ENCODE results near the gene SLC1A5.

The SLC1A5 gene

DNA sequence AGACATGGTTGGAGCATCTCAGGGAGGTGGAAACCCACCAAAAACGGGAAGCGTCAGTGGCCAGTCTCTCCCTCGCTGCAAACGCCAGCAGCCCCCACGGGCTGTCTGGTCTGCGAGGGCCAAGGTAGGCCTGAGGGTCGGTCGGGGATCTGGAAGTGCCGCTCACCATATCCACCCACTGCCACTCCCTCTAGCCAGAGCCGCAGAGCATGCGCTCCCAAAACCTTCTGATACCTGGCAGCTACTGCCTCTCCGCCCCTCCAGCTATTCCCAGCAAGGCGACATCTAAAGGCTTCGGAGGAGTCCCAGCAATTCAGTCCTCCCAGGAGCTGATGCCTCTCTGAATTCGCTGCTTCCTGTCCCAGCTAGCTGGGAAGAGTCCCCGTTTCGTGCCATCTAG lies 46.9 kb downstream of the SLC1A5 start:
- no peak for DNase-seq

DNA sequence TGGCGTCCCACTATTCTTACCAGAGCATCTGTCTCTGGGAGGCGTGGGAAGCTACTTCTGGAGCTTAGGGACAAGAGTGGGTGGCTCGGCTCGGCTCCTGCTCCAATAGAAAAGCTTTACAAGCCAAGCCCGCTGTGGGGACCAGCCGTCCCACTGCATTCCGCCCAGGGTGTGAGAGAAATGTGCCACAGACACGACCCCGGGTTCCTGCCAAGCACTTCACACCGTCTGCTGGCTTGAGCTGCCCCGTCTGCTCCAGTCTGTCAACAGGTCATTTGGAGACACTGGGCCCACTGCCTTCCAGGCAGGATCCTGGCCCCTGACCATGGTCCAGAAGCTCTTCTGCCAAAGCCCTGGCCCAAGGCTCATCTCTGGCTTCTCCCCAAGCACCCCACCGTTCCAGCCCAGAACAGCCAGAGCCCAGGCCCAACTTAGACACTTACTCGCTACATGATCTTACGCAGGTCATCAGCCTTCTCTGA lies 49.1 kb downstream of the SLC1A5 start:
- no peak for DNase-seq

DNA sequence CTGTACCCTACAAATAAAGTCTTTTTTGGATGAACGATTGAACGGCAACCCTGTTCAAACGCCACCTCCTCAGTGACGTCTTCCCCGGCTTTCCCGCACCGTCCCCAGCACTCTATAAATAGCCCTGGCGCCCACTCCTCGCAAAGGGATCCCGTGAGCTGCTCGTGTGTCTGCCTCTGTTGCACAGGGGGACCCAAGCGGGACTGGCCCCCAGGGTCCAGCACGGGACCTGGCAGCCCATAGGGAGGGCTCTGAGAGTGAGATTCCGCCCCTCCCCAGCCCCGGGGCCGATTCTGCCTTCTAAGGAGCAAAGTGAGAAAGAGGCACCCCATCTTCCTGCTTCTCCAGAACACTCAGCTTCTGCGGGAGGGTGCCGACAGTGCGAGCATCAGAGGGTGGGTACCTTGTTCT lies 50.6 kb downstream of the SLC1A5 start:
- DNase-seq = no peak

- no peak for DNase-seq
Measured at GRCh38 chr19:46737298-46737654, 51.1 kb downstream of the SLC1A5 start.

DNA sequence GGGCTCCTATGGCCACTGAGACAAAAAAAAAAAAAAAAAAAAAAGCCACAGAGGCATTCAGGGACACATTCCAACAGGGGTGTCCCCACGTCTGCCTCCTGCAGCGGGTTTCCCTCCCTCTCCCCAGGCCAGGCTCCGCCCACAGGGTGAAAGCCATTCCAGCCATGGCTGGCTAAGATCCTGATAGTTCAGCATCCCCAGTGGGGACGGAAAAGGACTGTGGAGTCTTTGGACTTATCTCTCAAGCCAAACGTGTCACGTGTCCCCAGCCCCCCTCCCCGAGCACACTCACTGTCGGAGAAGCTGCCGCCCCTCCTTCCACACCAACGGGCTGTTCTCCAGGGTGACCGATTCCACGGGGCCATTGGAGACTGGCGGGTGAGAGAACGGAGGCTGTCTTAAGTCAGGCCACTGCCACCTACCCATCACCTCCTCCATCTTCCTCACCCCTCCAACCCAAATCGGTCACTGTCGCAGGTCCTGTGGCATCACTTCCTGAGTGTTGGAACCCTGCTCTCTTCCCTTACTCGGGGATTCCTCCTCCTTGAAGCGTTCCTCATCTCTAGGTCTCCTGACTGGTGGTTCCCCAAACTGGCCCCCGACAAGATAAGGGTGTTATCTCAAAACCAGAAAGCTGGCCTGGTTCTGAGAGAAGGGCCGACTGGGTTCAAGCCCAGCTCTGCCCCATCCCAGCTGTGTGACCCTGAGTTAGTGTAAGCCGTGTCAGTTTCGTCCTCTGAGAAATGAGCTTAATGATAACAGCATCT lies 51.7 kb downstream of the SLC1A5 start:
- DNase-seq = no peak

DNA sequence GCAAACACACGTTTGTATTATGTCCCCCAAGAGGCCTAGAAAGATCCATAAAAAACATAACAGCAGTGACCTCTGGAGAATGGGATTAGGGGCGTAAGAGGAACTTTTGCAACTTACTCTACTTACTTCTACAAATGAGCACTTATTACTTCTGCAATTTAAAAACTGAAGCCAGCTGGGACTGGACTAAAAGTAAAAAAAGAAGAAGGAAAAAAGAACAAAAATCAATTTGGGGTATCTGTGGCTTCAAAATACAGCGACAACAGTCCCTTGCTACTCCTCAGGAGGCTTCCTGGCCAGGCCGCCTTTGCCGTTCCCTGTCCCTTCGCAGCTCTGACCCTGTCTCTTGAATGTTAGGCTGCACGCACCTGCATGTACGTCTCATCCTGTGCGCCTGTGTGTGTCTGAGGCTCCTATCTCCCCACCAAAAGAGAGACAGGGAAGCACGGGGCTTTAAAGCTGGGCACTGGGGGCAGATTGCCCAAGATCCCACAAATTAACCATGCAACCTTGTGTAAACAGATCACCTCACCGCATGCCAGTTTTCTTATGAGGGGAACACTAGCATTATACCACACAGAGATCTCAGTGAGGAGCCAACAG lies 54.6 kb downstream of the SLC1A5 start:
- DNase-seq = no peak

- DNase-seq = no peak
Measured at GRCh38 chr19:46732966-46733689, 55.3 kb downstream of the SLC1A5 start.

- DNase-seq = no peak
Measured at GRCh38 chr19:46732172-46732938, 56.0 kb downstream of the SLC1A5 start.

- no peak for DNase-seq
Measured at GRCh38 chr19:46731584-46731983, 56.8 kb downstream of the SLC1A5 start.

DNA sequence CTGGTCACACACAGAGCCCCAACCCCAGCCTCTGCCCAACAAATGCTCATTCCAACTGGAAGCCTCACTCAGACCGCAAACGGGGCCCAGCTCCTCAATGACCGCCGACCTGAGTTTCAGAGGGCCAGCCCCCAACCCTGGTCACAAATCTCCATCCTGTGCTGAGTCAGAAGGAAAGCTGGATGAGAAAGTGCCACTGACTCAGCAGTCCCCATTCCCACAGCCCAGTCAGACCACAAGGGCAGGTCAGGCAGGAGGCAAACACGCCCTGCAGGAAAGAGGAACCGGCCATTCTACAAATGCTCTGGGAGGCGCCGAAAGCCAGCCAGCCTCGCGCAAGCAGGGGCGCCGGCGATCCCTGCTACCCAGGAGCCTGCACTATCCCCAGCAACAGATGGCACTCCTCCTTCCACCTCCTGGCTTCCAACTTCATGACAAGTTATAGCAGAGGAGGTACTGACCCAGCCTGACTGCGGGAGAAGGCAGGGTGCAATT lies 57.3 kb downstream of the SLC1A5 start:
- DNase-seq = no peak

DNA sequence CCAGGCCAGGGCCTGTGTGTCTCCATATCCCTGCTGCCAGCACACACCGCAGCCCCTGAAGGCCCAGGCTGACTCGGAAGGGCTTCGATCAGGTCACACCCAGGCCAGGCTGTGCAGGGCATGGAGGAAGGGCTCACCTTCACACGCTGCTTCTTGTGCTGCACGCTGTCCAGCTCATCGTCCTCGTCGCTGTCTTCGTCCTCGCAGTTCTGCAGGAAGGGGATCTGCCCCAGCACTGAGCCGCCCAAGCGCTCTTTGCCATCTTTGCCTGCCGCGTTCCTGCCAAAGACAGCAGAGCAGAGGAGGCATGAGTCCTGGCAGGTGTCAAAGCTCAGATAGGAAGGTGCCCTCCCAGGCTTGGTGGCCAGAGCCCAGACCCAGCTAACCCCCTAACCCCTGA lies 57.8 kb downstream of the SLC1A5 start:
- DNase-seq = no peak

DNA sequence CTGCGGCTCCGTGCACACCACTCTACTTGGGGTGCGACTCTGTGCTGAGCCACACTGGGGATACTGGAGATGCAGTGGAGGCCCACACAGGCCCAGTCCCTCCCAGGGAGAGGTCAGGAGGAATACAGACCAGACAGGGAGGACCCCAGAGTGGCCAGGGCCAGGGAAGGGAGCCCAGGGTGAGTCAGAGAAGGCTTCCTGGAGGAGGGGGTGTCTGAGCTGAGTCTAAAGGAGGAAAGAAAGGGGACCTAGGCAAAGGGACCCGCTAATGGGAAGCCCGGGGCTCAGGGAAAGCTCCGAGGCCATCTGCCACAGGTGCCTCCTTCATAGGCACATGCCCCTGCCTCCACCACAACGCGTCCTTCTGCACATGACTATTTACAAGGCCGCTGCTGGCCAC lies 58.2 kb downstream of the SLC1A5 start:
- DNase-seq = no peak

DNA sequence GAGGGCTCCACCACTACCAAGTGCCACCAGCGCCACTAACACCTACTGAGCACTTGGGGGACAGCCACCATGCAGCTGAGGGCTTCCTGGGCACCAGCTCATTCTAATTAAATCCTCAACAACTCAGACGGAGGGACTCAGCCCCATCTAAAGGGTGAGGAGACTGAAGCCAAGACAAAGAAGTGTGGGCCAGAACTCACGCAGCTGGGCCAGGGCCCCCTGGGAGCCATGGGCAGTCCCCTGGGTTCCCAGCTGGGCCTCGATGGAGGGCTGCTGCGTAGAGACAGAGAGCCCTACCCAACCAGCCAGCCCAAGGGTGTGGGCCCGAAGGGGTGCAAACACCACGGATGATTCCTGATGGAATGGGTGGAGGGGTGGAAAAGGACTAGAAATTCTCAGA lies 58.7 kb downstream of the SLC1A5 start:
- no peak for DNase-seq

DNA sequence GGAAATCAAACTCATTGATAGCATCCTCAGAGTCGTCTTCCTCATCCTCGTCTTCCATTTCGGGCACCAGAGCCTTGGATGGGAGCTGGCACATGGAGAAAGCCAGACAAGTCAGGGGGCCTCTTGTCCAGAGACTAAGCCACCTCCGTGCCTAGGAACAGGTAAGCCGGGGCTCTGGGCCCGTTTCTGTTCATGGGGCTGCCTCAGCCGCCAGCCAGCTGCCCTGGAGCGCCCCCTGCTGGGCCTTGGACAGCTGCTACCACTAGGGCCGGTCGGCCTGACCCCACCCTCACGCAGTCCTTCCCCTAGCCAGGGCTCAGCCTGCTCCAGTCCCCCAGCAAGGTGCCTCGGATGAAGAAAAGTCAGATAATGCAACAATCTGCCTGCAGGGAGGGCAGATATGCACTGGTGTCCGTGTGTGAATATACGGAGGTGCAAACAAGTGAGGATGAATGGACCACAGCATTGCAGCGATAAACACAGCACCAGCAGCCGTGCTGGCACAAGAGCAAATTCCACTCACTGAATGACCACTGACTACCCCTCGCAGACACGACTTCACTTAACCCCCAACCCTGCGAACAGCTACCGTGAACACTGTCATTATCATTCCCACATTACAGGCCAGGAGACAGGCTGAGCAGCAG lies 59.6 kb downstream of the SLC1A5 start:
- DNase-seq = peak; percentile 70 to 81 (median 74)

- DNase-seq = no peak
Measured at GRCh38 chr19:46728208-46728607, 60.2 kb downstream of the SLC1A5 start.

DNA sequence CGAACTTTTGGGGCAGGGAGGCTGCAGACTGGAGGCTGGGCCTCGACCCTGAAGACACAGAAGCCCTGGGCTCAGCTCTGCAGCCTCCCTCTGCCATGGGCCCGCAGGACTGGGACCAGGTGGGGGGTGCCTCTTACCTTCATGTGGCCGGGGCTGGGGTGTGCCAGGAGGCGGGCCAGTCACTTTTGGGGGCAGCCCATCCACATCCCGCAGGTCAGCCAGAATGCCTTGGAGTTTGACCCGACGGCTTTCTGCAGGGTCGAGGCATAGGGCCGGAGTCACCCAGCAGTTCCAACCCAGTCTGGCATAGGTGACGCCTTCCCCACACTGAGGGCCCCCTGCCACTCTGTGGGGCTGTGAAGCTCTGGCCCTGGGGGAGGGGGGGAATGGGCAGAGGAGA lies 60.6 kb downstream of the SLC1A5 start:
- DNase-seq = no peak

DNA sequence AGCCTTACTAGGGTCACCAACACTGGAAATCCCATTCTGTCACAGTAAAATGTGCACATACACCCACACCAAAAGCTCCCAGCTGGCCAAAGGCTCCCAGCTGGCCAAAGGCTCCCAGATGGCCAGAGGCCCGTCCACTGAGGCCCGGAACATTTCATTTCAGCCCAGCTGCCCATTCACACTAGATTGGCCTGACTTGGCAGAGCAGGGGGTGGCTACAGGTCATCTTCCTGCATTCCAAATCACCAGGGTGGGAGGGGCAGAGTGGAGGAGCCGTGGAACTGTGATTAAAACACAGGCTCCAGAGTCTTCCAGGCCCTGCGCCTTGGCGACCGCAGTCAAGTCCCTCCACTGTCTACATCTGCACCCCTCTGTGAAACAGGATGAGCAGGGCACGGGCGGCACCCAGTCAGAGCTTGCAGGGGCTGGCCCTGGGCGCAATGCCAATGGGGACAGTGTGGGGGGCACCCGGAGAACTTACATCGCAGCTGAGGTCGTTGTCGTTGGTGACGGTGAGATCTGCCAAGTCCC lies 61.4 kb downstream of the SLC1A5 start:
- DNase-seq = no peak

DNA sequence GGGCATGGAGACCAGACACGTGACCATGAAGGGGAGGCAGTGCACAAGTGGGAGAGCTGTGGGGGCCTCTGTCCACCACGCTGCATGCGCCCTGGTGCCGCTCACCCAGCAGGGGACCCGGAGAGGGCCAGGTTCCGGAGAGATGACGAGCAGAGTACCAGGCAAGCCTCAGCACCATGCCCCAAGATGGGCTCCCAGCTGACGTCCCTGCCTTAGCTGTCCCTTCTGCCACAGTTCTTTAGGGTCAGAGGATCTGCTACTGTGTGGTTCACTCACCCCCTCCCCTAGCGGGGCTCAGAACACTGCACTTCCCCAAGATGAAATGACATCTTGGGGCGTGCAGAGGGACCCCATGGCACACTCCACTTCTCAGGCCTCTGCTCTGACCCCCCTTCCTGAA lies 61.8 kb downstream of the SLC1A5 start:
- DNase-seq = no peak

GRCh38 chr19:46725859-46726393 lies 62.5 kb downstream of the SLC1A5 start:
- DNase-seq = no peak

DNA sequence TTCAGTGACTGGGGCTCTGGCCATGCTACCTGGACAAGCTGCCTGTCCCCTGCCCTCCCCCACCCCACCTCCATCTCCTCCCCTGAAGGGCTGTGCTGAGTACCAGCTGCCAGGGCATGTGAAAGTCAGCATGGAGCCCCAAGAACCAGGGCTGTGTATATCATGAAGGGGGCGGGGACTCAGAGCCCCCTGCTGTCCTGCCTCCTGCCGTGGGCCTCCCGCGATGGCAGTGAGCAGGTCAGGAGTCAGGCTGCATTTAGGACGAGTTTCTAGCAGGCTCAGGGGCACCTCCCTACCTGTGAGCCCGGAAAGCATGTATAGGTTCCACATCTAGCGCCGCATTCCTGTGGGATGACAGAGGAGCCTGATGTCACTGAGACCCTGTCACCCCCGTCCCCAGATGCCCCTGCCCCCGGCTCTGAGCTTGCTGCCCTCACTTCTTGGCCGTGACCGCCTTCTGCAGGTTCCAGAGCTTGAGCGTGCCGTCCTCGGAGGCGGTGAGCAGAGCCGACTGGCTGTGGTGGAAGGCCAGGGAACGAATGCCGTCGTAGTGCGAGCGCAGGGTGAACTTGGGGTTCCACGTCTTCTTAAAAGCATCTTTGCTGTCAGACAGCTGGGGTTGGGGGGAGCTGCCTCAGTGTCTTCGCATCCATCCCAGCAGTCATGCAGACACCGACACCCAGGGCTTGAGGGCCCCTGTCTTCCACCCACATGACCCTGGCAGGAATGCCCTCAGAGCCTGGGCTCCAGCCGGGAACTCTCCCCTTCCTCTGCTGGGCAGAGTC lies 63.2 kb downstream of the SLC1A5 start:
- DNase-seq = no peak
